Astrocyte (in vitro differentiated cells and primary cell): ENCODE measurements around the gene SSB.

ENCODE experiments used
- EZH2 ChIP-seq: IDR thresholded peaks from 2 replicates; pipeline ENCODE4 v1.6.1; 2012; ENCODE audit warnings: mild to moderate bottlenecking, low read length, inconsistent platforms; ENCODE audit not compliant: insufficient read depth
- TF ChIP-seq, protein P1 (sequence below): IDR thresholded peaks from 2 replicates; pipeline ENCODE4 v1.5.1; 2011; ENCODE audit warnings: low read depth, mild to moderate bottlenecking, inconsistent platforms, low read length, moderate library complexity; ENCODE audit not compliant: insufficient read depth

DNA sequence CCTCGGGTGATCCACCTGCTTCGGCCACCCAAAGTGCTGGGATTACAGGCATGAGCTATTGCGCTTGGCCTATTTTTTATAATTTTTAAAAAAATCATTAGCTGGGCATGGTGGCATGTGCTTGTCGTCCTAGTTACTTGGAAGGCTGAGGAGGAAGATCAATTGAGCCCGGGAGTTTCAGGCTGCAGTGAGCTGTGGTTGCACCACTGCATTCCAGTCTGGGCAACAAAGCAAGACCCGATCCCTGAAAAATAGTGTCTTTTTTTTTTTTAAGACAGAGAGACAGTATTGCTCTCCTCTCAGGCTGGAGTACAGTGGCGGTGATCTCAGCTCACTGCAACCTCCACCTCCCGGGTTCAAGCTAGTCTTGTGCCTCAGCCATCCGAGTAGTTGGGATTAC is 4.8 kb downstream of the SSB start:
- TF ChIP-seq, protein P1, sequence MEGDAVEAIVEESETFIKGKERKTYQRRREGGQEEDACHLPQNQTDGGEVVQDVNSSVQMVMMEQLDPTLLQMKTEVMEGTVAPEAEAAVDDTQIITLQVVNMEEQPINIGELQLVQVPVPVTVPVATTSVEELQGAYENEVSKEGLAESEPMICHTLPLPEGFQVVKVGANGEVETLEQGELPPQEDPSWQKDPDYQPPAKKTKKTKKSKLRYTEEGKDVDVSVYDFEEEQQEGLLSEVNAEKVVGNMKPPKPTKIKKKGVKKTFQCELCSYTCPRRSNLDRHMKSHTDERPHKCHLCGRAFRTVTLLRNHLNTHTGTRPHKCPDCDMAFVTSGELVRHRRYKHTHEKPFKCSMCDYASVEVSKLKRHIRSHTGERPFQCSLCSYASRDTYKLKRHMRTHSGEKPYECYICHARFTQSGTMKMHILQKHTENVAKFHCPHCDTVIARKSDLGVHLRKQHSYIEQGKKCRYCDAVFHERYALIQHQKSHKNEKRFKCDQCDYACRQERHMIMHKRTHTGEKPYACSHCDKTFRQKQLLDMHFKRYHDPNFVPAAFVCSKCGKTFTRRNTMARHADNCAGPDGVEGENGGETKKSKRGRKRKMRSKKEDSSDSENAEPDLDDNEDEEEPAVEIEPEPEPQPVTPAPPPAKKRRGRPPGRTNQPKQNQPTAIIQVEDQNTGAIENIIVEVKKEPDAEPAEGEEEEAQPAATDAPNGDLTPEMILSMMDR = no peak
- TF ChIP-seq EZH2 = no peak
